Measurements from ENCODE around the gene KATNB1. TPM values are rescaled to one million over a fixed set of nuclear protein-coding genes. Genes with fewer than 3 reads are reported as not detected.

KATNB1 gene
- total and polyA plus RNA-seq, 2 experiments from 2014 or later, result 31.4 to 65.9 TPM

GRCh38 chr16:57706717-57707116 is 28.9 kb upstream of the KATNB1 start:
- no peaks in the 10 kb centered on the region for H3F3A ChIP-seq (replicated peaks; ENCODE audit: low read depth)
- H3K4me1 Mint-ChIP-seq, result peaks cover 5% of the 10 kb centered on the region; the same call in 2 of the 3 replicates
- H3K27ac ChIP-seq (ENCODE audit: low read depth), result no peak overlapping the region
- peaks cover 3% of the 10 kb centered on the region; the same call in 2 of the 3 replicates for H3K9me3 Mint-ChIP-seq
- ATAC-seq, result no peak
- H3K36me3 Mint-ChIP-seq (ENCODE audit: low read depth), result no peaks in the 10 kb centered on the region
- H3K4me3 ChIP-seq, result no peak overlapping the region
- no peak overlapping the region for H2AFZ ChIP-seq
- no peak for TF ChIP-seq EZH2phosphoT487 (IDR thresholded peaks at IDR 0.05; ENCODE audit: unreplicated experiment)
- TF ChIP-seq ETS1 (IDR thresholded peaks at IDR 0.05), result no peak
- TF ChIP-seq NANOG (IDR thresholded peaks at IDR 0.05; ENCODE audit: borderline replicate concordance), result no peak
- TF ChIP-seq ZNF462 (CRISPR knock-in tag; IDR thresholded peaks at IDR 0.05), result no peak
- no peak for TF ChIP-seq CREB1 (CRISPR knock-in tag; IDR thresholded peaks at IDR 0.05; ENCODE audit: low read depth)
- no peak for TF ChIP-seq ZNF331 (CRISPR knock-in tag; IDR thresholded peaks at IDR 0.05; ENCODE audit: low read depth)
- TF ChIP-seq EZH2 (IDR thresholded peaks at IDR 0.05; ENCODE audit: low read depth, unreplicated experiment), result no peak
- TF ChIP-seq JUNB (IDR thresholded peaks at IDR 0.05; ENCODE audit: unreplicated experiment), result no peak
- no peaks in the 10 kb centered on the region for H3K36me3 ChIP-seq (ENCODE audit: insufficient read depth)
- no peaks in the 10 kb centered on the region for H4K20me1 ChIP-seq (replicated peaks; ENCODE audit: insufficient read depth)
- no peak overlapping the region for H3K4me3 Mint-ChIP-seq
- H3K27me3 ChIP-seq (ENCODE audit: insufficient read depth), result no peaks in the 10 kb centered on the region
- no peaks in the 10 kb centered on the region for H3K9me2 ChIP-seq (ENCODE audit: insufficient read depth)
- no peak overlapping the region for H3K4me2 ChIP-seq
- H3K27ac Mint-ChIP-seq, result no peak overlapping the region
- no peak for DNase-seq (ENCODE audit: low spot score)
- H3K27me3 Mint-ChIP-seq (ENCODE audit: insufficient read depth, low read depth, poor library complexity), result peaks cover 6% of the 10 kb centered on the region
- H3K4me1 ChIP-seq (ENCODE audit: insufficient read depth), result no peaks in the 10 kb centered on the region
- no peaks in the 10 kb centered on the region for H3K79me2 ChIP-seq (replicated peaks; ENCODE audit: insufficient read depth)

All from GM23338 (cell line).